Left hindlimb (tissue), 1 donor: ENCODE data around the gene CMIP.

ENCODE experiments used
- DNase-seq: peaks from one replicate; pipeline ENCODE4 v3.0.0-alpha.2; 2018

Gene CMIP

GRCh38 chr16:81497690-81498089 is 53.1 kb downstream of the CMIP start:
- DNase-seq, result peak; percentile 34

- DNase-seq, result peak; percentile 17
Observed at GRCh38 chr16:81498351-81498750, 53.7 kb downstream of the CMIP start.

GRCh38 chr16:81499576-81500380 is 55.2 kb downstream of the CMIP start:
- peak; percentile 25 for DNase-seq

- no peak for DNase-seq
Observed at GRCh38 chr16:81500833-81501521, 56.4 kb downstream of the CMIP start.

GRCh38 chr16:81502396-81503070 is 57.9 kb downstream of the CMIP start:
- no peak for DNase-seq

- no peak for DNase-seq
Observed at GRCh38 chr16:81505011-81505661, 60.5 kb downstream of the CMIP start.

GRCh38 chr16:81509404-81509803 is 64.8 kb downstream of the CMIP start:
- DNase-seq, result no peak

- DNase-seq, result no peak
Observed at GRCh38 chr16:81510016-81510415, 65.4 kb downstream of the CMIP start.

GRCh38 chr16:81511371-81511770 is 66.8 kb downstream of the CMIP start:
- DNase-seq, result no peak

GRCh38 chr16:81513204-81514040 is 68.8 kb downstream of the CMIP start:
- peak; percentile 52 for DNase-seq

- no peak for DNase-seq
Observed at GRCh38 chr16:81514041-81514559, 69.5 kb downstream of the CMIP start.

GRCh38 chr16:81514568-81515258 is 70.1 kb downstream of the CMIP start:
- DNase-seq, result no peak

- no peak for DNase-seq
Observed at GRCh38 chr16:81515281-81515680, 70.7 kb downstream of the CMIP start.

- DNase-seq, result no peak
Observed at GRCh38 chr16:81515721-81516120, 71.1 kb downstream of the CMIP start.

- no peak for DNase-seq
Observed at GRCh38 chr16:81516478-81517149, 72.0 kb downstream of the CMIP start.

- DNase-seq, result no peak
Observed at GRCh38 chr16:81517150-81517499, 72.5 kb downstream of the CMIP start.

- DNase-seq, result no peak
Observed at GRCh38 chr16:81517629-81518438, 73.2 kb downstream of the CMIP start.

GRCh38 chr16:81518439-81518757 is 73.8 kb downstream of the CMIP start:
- DNase-seq, result no peak

GRCh38 chr16:81519301-81520150 is 74.9 kb downstream of the CMIP start:
- no peak for DNase-seq
